Activated CD4-positive, CD25-positive, alpha-beta regulatory T cell treated with anti-CD3 and anti-CD28 coated beads, Interleukin-2, amount 50 U/mL, for 16 hours (primary cell): ENCODE results near the gene NT5DC2.

ENCODE experiments used
- DNase-seq: peaks from one replicate; pipeline ENCODE4 v3.0.0-alpha.2; 2020; ENCODE audit warnings: low read depth, low spot score

The NT5DC2 gene

DNA sequence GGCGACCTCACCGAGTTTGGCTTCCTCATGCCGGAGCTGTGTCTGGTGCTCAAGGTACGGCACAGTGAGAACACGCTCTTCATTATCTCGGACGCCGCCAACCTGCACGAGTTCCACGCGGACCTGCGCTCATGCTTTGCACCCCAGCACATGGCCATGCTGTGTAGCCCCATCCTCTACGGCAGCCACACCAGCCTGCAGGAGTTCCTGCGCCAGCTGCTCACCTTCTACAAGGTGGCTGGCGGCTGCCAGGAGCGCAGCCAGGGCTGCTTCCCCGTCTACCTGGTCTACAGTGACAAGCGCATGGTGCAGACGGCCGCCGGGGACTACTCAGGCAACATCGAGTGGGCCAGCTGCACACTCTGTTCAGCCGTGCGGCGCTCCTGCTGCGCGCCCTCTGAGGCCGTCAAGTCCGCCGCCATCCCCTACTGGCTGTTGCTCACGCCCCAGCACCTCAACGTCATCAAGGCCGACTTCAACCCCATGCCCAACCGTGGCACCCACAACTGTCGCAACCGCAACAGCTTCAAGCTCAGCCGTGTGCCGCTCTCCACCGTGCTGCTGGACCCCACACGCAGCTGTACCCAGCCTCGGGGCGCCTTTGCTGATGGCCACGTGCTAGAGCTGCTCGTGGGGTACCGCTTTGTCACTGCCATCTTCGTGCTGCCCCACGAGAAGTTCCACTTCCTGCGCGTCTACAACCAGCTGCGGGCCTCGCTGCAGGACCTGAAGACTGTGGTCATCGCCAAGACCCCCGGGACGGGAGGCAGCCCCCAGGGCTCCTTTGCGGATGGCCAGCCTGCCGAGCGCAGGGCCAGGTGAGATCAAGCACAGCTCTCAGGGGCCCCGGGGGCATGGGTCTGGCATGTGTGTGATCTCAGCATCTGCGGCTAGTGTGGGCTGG, 45.6 kb downstream of the NT5DC2 start:
- DNase-seq: no peak

DNA sequence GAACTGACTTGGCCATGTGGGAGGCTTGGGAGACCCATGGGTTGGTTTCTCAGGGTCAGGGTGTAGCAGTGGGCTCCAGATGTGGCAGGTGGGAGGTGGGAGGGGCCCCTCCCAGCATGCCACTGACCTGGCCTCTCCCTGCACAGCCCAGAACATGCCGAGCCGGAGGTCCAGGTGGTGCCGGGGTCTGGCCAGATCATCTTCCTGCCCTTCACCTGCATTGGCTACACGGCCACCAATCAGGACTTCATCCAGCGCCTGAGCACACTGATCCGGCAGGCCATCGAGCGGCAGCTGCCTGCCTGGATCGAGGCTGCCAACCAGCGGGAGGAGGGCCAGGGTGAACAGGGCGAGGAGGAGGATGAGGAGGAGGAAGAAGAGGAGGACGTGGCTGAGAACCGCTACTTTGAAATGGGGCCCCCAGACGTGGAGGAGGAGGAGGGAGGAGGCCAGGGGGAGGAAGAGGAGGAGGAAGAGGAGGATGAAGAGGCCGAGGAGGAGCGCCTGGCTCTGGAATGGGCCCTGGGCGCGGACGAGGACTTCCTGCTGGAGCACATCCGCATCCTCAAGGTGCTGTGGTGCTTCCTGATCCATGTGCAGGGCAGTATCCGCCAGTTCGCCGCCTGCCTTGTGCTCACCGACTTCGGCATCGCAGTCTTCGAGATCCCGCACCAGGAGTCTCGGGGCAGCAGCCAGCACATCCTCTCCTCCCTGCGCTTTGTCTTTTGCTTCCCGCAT, 46.4 kb downstream of the NT5DC2 start:
- no peak for DNase-seq

DNA sequence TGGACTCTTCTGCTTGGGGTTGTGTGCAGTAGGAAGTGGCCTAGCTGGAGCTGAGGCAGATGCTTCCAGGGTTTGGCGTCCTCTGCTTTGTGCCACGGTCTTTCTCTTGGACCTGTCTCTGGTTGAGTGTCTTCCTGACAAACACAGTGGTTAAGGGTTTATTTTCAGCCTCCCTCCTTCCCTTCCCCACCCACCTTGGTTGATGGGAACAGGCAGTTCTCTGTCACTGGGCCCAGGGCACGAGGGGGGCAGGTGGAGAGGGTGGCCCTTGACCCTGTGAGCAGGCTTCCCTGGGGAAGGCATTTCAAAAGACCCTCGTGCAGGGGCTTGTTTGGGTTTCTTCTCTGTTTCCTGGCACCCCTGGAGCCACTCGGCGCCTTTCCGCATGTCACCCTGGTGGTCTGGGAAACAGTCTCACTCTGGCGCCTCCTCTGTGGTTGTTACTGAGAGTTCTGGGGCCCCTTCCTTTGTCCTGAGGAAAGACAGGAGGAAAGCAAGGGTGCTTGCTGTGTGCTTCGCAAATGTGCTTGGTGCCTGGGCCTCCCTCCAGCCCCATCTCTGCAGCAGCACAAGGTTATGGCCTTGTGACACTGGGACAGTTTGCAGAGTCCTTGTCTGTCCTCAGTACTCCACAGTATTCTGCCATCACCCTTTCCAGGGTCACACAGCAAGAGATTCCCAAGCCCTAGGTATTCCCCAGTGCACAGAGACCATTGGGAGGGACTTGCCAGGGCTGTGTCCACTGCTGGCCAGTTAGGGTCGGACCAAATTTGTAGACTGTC, 48.8 kb downstream of the NT5DC2 start:
- DNase-seq: no peak

DNA sequence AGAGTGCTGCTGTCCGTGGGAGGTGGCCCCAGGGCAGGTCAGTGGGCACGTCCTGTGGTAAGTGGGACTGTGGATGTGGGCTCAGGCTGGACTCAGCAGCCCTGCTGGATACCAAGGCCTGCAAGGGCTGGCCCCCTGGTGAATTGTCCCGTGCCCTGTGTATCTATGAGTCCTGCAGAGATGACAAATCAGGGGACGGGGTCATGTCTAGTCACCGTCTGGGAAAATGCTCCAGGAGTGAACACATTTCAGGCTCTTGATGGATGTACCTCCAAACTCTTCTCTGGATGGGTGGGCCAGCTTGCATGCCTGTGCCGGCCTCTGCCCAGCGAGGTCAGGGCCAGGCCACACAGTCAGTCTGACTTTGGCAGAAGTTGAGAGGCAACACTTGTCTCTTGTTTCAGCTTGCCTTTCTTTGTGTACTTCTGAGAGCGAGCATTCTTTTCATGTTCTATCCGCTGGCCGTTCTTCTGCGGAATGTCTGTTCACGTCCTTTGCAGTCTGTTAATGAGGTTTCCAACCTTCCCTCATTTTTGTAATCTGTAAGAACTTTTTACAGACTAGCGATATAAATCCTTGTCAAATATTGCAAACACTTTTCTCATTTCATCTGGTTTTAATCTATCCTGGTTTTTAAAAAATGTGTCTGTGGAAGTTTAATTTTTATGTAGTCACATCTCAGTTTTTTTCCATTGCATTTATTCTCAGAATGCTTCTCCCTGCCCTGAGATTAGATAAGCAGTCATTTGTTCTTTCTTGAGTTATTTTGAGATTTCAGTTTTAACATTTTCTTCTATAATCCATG, 49.9 kb downstream of the NT5DC2 start:
- no peak for DNase-seq

DNA sequence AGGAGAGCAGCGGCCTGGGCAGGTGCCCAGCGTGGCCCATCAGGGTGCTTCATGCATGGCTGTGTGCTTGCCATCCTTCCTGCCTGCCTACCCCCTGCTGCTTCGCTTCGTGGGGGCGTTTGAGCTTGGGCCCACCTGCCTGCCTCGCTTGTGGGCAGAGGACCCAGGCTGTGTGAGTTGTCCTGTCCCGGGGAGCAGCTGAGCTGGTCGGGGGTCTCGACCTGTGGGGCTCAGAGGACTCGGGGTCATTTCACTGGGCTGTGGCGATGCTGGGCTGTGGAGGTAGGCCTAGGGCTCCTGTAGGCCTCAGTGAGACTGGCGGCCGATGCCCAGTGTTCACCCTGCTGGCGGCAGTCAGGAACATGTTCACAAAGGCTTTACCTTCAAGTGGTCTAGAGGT, 50.6 kb downstream of the NT5DC2 start:
- no peak for DNase-seq

DNA sequence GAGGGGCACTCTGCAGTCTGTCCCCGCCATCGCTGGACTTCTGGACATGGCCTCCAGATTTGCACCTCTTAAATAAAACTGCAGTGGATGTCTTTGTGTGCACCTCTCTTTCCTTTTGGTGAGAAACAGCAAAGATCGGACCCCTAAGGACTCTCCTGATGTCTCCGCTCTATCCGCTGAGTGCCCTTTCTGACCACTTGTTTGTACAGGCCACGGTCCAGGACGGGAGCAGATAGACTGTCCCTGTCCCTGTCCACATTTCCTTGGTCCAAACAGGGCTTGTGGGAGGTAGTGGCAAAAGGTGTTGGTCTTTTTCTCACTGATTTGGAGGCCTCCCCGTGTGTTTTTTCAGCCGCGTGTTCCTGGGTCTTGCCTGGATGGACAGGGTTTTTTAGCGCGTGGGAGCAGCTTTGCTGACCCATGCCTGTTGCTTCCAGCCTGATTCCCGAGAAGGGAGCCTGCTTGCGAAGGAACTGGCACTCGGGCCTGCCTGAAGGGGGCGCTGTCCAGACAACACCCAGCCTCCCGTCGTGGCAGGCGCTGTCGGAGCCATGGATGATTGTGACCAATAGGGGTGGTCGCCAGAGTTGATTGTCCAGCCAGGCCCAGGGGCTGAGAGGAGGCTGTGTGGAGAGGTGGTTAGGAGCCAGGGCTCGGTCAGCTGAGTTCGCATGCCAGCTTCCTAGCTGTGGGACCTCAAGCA, 51.7 kb downstream of the NT5DC2 start:
- DNase-seq: no peak

DNA sequence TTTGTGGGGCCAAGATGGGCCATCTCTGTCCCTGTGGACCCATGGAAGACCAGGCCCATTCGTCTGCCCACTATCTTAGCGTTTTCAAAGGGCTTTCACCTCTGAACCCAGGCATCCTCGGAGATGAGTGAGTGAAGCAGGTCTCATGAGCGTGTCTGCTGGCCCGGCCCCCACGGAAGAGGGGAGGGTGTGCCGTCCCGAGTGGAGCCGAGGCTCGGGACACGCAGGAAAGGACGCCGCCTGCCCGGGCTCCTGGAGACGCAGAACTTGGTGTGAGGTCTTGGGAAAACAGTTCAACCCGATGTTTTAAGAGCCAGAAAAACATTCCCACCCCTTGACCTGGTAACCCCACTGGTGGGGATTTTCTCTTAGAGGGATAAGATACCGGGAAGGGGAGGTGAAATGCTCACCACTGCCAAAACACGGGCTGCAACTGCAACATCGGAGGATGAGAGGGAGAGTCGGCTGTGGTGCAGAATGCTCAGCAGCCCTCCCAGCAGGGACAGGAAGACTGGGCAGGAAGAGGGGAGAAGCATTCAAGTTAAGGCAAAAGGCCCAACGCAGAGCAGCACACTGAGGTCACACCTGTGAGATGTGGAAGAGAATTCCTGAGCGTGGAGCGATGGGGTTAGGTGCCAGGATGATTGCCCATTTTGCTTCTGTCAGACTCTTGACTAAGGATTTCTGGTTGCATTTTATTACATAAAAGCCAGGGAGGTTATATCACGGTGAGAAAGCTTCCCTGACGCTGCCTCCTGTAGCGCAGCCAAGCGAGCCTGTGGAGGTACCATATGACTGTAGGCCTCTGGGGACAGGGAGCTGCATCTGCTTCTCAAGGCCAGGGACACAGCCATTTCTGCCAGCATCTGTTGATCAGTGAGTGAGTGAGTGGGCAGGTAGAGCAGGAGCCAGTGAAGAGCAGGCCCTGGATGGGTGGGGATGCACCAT, 52.6 kb downstream of the NT5DC2 start:
- no peak for DNase-seq

DNA sequence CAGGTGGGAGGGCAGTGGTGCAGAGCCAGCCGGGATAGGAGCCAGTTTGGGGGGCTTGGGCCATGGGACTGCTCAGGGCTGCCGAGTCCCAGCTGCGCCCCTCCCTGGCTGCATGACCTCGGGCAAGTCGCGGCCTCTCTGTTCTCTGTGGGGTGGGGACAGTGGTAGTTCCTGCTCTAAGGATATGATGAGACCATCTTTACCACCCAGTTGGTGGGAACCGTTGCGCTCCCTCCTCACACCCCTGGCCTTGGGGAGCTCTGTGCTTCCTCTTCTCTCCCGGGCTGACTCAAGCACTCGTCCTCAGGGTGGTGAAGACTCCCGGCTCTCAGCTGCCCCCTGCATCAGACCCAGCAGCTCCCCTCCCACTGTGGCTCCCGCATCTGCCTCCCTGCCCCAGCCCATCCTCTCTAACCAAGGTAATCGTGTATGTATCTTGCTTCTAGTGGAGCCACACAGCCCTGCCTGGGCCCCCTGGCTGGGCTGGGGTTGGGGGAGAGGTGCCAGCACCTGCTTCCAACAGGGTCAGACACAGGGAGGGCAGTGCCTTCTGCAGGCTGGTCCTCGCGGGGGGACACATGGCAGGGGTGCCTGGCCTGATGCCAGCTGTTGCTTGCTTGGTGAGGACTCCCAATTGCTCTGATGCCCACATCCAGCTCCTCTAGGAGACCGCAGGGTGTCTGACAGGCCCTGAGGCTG, 53.6 kb downstream of the NT5DC2 start:
- no peak for DNase-seq

DNA sequence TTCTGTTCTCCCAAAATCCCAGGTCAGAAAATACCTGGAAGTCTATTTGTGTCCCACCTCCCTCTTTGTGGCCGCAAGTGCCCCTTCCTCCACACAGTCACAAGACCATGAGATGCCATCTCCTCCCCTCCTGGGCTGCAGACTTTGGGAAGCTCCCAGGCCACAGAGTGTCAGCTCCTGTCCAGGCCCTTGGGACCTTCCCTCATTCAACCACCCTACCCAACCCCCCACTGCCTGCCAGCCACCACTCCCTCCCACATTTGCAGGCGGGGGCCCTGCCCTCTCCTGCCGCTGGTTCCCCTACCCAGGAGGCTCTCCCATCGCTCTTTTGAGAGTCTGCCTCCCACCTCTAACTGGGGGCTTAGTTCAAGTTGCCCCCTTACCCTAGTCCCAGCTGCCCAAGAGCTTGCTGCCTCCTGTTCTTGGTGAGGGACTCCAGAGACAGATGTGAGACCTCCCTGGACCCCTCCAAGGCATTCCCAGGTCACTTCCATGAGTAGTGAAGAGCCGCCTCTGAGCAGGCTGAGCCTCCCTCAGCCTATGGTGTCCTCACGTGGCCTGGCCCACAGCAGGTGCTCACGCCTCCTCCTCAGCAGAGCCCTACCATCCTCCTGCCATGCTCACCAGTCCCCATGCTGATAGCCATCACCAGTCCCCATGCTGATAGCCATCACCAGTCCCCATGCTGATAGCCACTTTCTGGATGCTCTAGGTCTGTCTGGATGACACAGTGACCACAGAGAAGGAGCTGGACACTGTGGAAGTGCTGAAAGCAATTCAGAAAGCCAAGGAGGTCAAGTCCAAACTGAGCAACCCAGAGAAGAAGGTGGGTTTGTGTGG, 54.4 kb downstream of the NT5DC2 start:
- DNase-seq: no peak

DNA sequence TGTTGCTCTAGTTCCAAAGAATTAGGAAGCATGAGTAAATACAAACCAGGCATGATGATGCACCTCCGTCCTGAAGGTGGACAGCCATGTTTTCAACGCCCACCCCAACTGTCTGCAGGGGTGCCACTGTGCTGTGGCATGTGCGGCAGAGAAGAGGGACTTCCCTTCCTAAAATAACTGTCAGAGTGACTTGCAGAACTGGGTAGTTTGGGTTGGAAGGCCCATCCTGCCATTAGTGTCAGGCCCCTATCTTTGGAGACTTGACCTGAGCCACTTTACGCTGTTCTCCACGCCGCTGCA, 55.9 kb downstream of the NT5DC2 start:
- no peak for DNase-seq

DNA sequence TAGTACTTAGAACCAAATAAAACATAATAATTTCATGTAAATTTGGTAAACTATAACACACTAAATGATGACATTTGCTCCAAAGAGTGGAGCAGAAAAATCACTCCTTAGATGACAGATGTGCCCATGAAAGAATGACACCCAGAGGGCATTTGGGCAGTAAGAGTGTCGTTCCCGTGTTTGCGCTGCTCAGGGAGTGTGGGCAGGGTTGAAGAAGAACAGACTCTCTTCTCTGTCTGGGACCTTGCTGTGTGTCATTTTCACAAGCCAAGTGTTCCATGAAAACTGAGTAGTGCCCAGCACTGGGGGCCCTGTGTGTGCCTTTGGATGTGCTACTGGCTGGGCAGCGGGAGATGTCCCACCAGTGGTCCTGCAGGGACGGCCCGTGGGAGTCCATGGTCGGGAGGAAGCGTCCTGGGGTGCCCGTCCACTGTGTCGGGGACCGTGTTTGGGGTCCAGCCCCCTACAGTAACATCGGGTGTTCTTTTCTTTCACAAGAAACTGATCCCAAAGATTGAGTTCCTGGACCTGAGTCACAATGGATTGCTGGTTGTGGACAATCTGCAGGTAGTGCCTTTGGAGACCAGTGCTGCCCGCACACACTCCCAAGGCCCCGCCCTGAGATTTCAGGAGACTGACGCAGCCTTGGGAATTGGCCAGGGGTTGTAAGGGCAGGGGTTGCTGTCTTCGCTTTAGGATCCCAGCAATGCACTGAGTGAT, 56.4 kb downstream of the NT5DC2 start:
- DNase-seq: no peak
